HG03469 (cell line): ENCODE results near the gene HOXA2.

Experiments used
- ATAC-seq: cut with Tn5 transposase; IDR thresholded peaks from one replicate; pipeline ENCODE4 v1.9.1; 2021; ENCODE audit warnings: mild to moderate bottlenecking, moderate library complexity, moderate number of reproducible peaks; ENCODE audit not compliant: unreplicated experiment

HOXA2 gene

DNA sequence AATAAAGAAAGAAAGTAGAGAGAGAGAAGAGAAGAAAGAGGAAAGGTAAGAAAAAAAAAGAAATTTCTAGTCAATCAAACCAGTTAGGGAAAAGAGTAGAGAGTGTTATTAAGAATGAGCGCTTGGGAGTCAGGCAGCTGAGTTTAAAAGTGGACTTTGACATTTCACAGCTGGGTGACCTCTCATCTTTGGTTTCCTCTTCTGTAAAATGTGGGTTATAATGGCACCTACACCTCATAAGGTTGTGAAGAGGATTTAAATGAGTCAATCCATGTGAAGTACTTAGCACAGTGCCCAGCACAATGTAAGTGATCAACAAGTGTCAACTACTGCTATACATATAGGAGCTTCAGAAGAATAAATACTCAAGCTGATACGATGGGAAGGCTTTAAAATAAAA, 18.8 kb downstream of the HOXA2 start:
- no peak for ATAC-seq

DNA sequence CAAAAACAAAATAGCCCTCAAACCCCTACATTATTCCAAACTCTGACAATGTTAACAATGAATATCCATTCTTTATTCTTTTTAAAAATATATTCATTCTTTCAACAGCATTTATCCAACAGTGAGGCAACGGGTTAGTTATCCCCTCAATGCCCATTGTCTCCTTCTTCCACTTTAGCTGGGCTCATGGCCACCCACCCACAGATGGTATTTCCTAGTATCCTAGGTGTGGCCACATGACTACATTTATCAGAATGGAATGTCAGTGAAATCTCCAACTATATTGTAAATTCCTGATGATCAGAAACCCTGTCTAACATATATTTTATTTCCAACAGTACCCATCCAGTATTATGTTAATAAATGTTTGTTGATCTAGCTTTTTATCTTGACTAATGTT, 20.3 kb downstream of the HOXA2 start:
- ATAC-seq = no peak

DNA sequence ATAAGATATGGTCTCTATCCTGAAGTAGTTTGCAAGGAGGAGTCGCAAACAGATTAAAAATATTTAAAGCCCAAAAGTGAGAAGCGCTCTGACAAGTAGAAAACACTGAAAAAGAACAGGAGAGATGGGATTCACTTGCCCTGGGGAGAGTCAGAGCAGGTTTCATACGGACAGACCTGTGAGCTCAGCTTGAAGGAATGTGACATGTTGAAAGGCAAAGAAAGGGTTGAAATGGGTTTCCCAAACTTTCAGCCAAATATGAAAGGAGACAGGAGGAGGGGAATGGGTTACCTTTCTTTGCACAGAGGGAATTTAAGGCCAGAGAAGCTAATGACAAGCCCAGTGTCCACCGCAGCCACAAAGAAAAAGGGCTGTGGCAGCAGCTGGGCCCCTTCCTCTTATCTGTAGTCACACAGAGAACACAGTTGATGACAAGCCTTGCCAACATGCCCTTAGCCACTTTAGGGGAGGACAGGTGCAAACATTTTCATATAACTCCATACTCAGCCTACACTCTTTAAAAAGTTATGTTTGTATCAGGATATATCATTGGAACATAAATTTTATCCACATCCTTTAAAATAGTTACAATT, 21.5 kb downstream of the HOXA2 start:
- no peak for ATAC-seq

DNA sequence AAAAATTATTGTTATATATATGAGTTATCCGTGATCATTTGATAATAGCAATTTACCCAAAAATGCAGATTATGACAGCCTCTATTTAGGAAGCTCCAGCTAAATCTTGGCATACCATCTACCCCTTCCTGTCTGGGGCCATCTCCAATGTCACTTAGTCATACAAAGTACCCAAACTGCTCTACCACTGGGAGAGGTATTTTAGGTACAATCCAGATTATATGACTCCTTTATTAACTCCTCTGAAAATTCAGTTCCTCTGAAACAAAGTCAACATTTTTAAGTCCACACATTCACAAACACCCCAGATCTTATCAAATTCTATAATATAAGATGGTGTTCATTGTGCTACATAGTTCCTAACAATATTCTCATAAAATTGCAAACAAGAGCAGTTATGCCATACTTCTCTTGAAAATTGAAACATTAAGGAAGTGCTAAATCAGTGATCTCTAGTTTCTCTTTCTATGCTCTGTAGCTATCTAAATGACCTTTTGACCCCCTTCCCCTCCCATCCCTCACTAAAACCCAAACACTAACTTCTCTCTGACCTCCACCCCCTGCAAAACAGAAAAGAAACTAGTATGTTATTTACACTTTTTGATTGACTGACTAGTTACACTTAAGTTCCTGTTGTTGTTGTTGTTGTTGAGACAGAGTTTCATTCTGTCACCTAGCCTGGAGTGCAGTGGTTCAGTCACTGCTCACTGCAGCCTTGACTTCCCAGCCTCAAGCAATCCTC, 23.1 kb downstream of the HOXA2 start:
- no peak for ATAC-seq

GRCh38 chr7:27078616-27079233, 23.8 kb downstream of the HOXA2 start:
- ATAC-seq = no peak

GRCh38 chr7:27073076-27073475, 29.4 kb downstream of the HOXA2 start:
- ATAC-seq = no peak

DNA sequence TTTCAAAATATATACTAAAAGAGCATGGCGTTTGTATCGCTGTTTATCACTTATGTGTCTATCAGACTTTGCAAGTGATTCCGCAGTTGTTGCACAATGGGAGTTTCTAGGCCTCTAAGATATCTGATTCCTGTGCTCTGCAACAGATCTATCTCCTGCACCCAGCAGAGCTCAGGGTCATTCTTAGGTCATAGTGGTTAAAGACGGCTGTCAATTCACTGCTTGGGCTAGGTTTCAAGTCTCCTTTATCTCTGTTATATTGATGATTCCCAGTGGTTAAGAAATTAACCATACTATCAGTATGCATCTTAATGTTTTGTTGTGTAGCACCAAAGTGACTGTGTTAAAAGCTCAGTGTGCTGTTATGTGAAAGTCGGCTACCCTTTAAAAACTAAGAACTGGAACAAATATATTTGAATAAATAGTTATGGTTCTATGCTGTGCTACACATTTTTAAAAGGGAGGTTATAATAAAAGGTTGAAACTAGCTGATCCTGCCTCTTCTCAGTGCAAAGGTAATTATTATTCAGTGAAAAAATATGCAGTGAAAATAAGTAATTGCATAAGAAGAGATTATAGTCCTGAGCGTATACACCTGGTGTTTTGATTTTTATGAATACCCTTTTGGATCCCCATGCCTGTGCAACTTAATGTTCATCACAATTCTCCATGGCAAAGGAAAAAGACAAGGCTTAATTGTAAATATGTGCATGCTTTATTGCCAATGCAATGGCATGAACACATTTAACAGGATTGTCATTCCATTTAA, 30.7 kb downstream of the HOXA2 start:
- no peak for ATAC-seq

- ATAC-seq = no peak
Measured at GRCh38 chr7:27068259-27068658, 34.2 kb downstream of the HOXA2 start.

- no peak for ATAC-seq
Measured at GRCh38 chr7:27066148-27066547, 36.3 kb downstream of the HOXA2 start.

- no peak for ATAC-seq
Measured at GRCh38 chr7:27065709-27066108, 36.8 kb downstream of the HOXA2 start.

DNA sequence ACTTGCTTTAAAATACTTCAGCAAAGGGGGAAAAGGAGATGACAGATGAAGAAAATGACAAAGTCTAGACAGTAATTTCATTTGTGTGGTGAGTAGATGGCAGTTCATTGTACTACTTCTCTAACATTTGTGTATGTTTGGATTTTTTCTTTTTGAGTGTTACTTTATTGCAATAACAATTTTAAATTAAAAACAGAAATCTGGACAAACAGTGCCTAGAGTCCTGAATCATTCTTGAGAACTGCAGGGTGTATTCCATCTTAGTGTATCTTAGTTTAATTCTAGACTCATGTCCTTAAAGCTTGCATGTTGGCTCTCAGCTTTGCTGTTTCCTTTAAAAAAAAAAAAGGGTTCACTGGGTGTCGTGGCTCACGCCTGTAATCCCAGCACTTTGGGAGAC, 37.8 kb downstream of the HOXA2 start:
- no peak for ATAC-seq

- no peak for ATAC-seq
Measured at GRCh38 chr7:27064159-27064558, 38.3 kb downstream of the HOXA2 start.

GRCh38 chr7:27062946-27063345, 39.5 kb downstream of the HOXA2 start:
- no peak for ATAC-seq

GRCh38 chr7:27053153-27053552, 49.3 kb downstream of the HOXA2 start:
- no peak for ATAC-seq

DNA sequence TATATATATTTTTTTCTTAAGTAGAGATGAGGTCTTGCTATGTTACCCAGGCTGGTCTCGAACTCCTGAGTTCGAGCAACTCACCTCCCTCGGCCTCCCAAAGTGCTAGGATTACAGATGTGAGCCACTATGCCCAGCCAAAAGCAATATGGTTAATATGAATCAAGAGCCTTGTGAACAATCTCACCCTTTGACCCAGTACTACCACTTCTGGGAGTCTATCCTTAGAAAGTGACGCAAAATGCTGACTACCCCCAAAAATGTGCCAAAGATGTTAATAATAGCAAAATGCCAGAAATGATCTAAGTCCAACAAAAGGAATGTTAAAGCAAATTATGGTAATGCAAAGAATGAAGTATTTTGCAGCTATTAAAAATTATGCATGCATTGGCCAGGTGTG, 51.0 kb downstream of the HOXA2 start:
- no peak for ATAC-seq
